Measurements from ENCODE around the gene POLD3.
"Not testable (repeated sequence)": the region's sequence is repeated elsewhere in the genome, so short reads cannot be mapped to it uniquely, and the experiment has no call there.

The POLD3 gene

GRCh38 chr11:74577624-74578396 lies 14.6 kb upstream of the POLD3 start:
- TF ChIP-seq, protein P1, sequence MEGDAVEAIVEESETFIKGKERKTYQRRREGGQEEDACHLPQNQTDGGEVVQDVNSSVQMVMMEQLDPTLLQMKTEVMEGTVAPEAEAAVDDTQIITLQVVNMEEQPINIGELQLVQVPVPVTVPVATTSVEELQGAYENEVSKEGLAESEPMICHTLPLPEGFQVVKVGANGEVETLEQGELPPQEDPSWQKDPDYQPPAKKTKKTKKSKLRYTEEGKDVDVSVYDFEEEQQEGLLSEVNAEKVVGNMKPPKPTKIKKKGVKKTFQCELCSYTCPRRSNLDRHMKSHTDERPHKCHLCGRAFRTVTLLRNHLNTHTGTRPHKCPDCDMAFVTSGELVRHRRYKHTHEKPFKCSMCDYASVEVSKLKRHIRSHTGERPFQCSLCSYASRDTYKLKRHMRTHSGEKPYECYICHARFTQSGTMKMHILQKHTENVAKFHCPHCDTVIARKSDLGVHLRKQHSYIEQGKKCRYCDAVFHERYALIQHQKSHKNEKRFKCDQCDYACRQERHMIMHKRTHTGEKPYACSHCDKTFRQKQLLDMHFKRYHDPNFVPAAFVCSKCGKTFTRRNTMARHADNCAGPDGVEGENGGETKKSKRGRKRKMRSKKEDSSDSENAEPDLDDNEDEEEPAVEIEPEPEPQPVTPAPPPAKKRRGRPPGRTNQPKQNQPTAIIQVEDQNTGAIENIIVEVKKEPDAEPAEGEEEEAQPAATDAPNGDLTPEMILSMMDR (IDR thresholded peaks at IDR 0.05; ENCODE audit: control extremely low read depth, extremely low read depth, low read depth, missing control alignments), result no peak
- POLR2A ChIA-PET, result no interaction called here
- DNase-seq (ENCODE audit: extremely low spot score), result no peak
- CTCF ChIA-PET, result interaction anchor here (0.8 to 1.3 kb wide), 2 partner anchors 12 to 256 kb away, joined by 3 read pairs; no protein-coding TSS in a partner anchor

GRCh38 chr11:74579577-74580270 lies 12.7 kb upstream of the POLD3 start:
- DNase-seq (ENCODE audit: extremely low spot score), result no peak
- POLR2A ChIA-PET, result no interaction called here
- TF ChIP-seq, protein P1 (IDR thresholded peaks at IDR 0.05; ENCODE audit: control extremely low read depth, extremely low read depth, low read depth, missing control alignments), result no peak
- CTCF ChIA-PET, result interaction anchor here (1.3 to 3.8 kb wide), 4 partner anchors 9 to 130 kb away, joined by 4 to 28 read pairs (median 6); no protein-coding TSS in a partner anchor

- ChIA-PET CTCF (interaction anchor here (0.7 to 3.8 kb wide), 3 partner anchors 10 to 12 kb away, joined by 3 to 28 read pairs (median 7); partner anchors contain the start of gene POLD3), POLR2A (no interaction called here)
- DNase-seq (ENCODE audit: extremely low spot score), result no peak
- TF ChIP-seq, protein P1 (IDR thresholded peaks at IDR 0.05; ENCODE audit: control extremely low read depth, extremely low read depth, low read depth, missing control alignments), result no peak
Observed at GRCh38 chr11:74581954-74582547, 10.3 kb upstream of the POLD3 start.

- no peak for DNase-seq (ENCODE audit: extremely low spot score)
- ChIA-PET CTCF (interaction anchor here (1.6 to 3.8 kb wide), 2 partner anchors 9 to 13 kb away, joined by 7 to 28 read pairs; partner anchors contain the start of gene POLD3), POLR2A (no interaction called here)
- TF ChIP-seq, protein P1 (IDR thresholded peaks at IDR 0.05; ENCODE audit: control extremely low read depth, extremely low read depth, low read depth, missing control alignments), result no peak
Observed at GRCh38 chr11:74583024-74583624, 9.3 kb upstream of the POLD3 start.

- DNase-seq (ENCODE audit: extremely low spot score); CTCF ChIA-PET; POLR2A ChIA-PET: not testable (repeated sequence)
Observed at GRCh38 chr11:74590492-74590891, 1.9 kb upstream of the POLD3 start.

- ChIA-PET POLR2A (interaction anchor here (1.5 kb wide), 1 partner anchor 99 kb away, joined by 4 read pairs; no protein-coding TSS in a partner anchor), CTCF (interaction anchor here (0.8 to 2.6 kb wide), 7 partner anchors 9 to 139 kb away, joined by 3 to 9 read pairs (median 6); no protein-coding TSS in a partner anchor)
- TF ChIP-seq, protein P1 (IDR thresholded peaks at IDR 0.05; ENCODE audit: control extremely low read depth, extremely low read depth, low read depth, missing control alignments), result no peak
- no peak for DNase-seq (ENCODE audit: extremely low spot score)
Observed at GRCh38 chr11:74592063-74592440, 330 bp upstream of the POLD3 start.
